ENCODE results near the gene PROB1.

Gene PROB1

DNA sequence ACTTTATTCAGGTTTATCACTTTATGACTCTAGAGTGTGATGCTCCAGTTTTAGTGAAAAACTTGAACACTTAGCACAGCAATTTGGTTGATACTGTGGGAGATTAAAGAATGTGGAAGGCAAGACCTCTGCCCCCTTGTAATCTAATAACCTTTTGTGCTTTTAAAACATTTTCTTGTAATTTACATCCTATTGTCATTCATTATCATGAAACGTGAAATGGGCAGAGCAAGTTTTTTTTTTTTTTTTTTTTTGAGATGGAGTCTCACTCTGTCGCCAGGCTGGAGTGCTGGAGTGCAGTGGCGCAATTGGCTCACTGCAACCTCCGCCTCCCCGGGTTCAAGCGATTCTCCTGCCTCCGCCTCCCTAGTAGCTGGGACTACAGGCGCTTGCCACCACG is 51.4 kb downstream of the PROB1 start:
- no peak for TF ChIP-seq CTCF (IDR thresholded peaks at IDR 0.05; ENCODE audit: low read depth, low read length, missing control alignments)
- no peak for DNase-seq (ENCODE audit: low read depth)
- peak overlapping the region; percentile 100 for H3K4me3 ChIP-seq (ENCODE audit: low read depth, low read length)
- in situ Hi-C loops (cut with HindIII; ENCODE audit: low sequenced_read_pairs), result no loop called here

- peak overlapping the region; percentile 100 for H3K4me3 ChIP-seq (ENCODE audit: low read depth, low read length)
- TF ChIP-seq CTCF (IDR thresholded peaks at IDR 0.05; ENCODE audit: low read depth, low read length, missing control alignments), result no peak
- in situ Hi-C loops (cut with HindIII; ENCODE audit: low sequenced_read_pairs), result no loop called here
- no peak for DNase-seq (ENCODE audit: low read depth)
These were observed 52.5 kb downstream of the PROB1 start for GRCh38 chr5:139342423-139342723.

DNA sequence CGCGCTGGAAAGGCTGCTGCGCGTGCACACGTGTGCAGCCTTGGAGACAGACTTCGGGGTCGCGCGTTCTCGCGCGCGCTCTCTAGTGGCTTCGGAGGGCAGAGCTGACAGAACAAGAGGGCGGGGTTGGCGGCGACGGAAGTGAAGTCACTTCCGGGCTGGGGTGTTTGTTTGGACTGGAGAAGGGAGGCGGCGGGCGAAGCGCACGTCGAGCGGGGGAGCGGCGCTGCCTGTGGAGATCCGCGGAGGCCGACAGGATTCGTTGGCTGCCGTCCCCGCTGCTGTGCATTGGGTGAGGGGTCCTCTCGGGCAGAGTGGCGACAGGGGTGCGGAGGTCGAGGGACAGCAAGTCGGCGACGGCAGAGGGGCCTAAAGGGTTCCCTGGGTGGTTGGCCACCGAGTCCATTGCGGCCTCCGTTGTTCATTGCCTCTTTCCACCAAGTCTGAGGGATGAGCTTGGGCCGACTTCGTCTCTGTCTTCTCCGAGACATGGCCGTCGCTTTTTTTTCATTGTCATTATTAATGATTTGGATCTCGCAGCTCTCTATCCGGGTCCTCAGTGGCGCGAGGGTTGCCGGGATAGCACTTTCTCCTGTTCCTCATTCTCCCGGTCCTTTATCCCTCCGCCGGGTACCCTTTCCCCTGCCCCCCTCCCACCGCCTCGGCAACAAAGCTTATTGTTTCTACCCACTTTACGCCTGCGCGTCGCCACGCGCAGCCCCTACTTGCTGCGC is 53.0 kb downstream of the PROB1 start, which contains the start of gene PAIP2:
TSS of gene PAIP2 (plus strand) at position 166 of the 734 bp plus-strand sequence. CDS start 21,931 bp downstream, outside the sequence.
- in situ Hi-C loops (cut with HindIII; ENCODE audit: low sequenced_read_pairs), result no loop called here
- H3K4me3 ChIP-seq (ENCODE audit: low read depth, low read length), result peak within 1 kb of the TSS; percentile 100
- peak; percentile 76 for TF ChIP-seq CTCF (IDR thresholded peaks at IDR 0.05; ENCODE audit: low read depth, low read length, missing control alignments)
- peak; percentile 94 for DNase-seq (ENCODE audit: low read depth)

GRCh38 chr5:139341187-139341688 is 53.7 kb downstream of the PROB1 start:
- no peak for TF ChIP-seq CTCF (IDR thresholded peaks at IDR 0.05; ENCODE audit: low read depth, low read length, missing control alignments)
- DNase-seq (ENCODE audit: low read depth), result no peak
- peak overlapping the region; percentile 100 for H3K4me3 ChIP-seq (ENCODE audit: low read depth, low read length)
- in situ Hi-C loops (cut with HindIII; ENCODE audit: low sequenced_read_pairs), result no loop called here
